Measurements from ENCODE around the gene CPM. TPM values are rescaled to one million over a fixed set of nuclear protein-coding genes. Genes with fewer than 3 reads are reported as not detected.

The CPM gene
- polyA plus RNA-seq, 6 donors from 2014 or later, result 3.2 to 26.0 (median 7.0) TPM

DNA sequence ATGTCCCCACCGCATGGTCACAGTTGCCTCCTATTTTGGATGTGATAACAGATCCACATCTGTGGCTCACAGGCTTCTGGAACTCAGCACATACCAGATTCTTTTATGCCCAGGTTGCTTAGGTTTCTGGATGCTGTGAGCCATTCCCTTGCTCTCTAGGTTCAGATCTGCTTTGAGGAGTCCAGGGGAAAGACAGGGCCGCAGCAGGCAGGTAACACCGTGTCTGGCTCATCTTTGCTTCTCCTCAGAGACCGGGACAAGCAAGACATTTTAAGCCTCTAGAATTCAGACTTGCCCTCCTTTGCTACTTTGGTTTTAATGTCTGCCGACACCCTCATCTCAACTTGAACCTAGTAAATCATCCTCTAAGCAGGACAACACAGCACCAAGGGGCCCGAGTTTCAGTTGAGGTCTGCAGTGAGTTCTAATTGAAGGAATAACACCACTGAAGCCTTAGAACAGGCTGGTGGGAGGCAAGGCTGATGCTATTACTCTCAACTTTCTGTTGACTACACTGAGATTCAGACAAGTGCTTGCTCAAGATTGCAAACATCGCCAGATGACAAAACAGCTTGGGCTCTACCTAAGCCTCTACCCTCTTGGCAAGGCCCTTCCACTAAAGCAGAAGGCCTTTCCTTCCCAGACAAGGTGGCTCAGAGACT, 69.7 kb downstream of the CPM start:
- ATAC-seq (ENCODE audit: low read depth in 2 of 2) (no peak), DNase-seq (no peak)
- H3K36me3 Mint-ChIP-seq, result no peaks in the 10 kb centered on the region
- H3K27me3 Mint-ChIP-seq, result no peaks in the 10 kb centered on the region
- peaks cover 0 to 7% (median 0%) of the 10 kb centered on the region in 3 donors for H3K4me1 Mint-ChIP-seq
- H3K4me3 Mint-ChIP-seq, result no peak overlapping the region
- H3K27ac Mint-ChIP-seq, result no peak overlapping the region
- no peaks in the 10 kb centered on the region for H3K9me3 Mint-ChIP-seq

DNA sequence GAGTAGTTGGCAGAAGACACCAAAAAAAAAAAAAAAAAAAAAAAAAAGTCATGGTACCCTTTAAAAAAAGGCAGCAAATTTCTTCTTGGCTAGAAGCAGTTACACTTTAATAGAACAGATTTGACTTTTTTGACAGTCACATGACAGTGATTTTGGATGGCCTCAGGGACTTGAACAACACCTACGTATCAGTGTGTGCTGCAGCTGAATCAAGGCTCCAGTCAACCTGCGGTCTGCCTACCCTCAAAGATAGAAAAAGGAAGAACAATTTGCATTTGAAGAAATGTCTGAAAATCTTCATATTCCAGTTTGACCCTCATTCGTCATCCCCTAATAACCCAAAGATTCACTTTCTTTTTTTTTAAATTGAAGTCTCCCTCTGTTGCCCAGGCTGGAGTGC, 71.1 kb downstream of the CPM start:
- no peaks in the 10 kb centered on the region for H3K27me3 Mint-ChIP-seq
- peaks cover 0 to 7% (median 0%) of the 10 kb centered on the region in 3 donors for H3K4me1 Mint-ChIP-seq
- DNase-seq, result no peak
- H3K36me3 Mint-ChIP-seq, result no peaks in the 10 kb centered on the region
- no peaks in the 10 kb centered on the region for H3K9me3 Mint-ChIP-seq
- ATAC-seq (ENCODE audit: low read depth in 2 of 2), result peak; percentile 65 to 81
- H3K4me3 Mint-ChIP-seq, result peak overlapping the region in 2 of 8 donors; percentile 52 to 53
- H3K27ac Mint-ChIP-seq, result no peak overlapping the region

DNA sequence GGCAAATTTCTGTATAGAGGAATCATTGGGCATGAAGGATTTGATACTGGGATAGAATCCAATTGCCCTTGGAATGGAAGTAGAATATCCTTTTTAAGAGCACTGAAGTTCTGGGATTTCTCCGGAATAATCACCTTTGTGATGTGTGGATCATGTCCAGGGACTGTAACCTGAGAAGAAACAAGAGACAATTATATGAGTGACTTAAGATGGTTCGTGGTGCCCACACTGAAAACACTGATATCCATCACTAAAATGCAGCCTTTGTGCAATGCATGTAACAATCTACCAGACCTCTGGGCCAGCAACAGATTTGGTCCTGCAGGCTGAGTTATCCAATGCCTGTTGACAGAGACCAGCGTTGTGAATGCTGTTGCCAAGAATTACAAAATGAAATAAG, 76.5 kb downstream of the CPM start:
- DNase-seq (no peak), ATAC-seq (ENCODE audit: low read depth in 2 of 2) (no peak)
- Mint-ChIP-seq H3K27me3 (no peaks in the 10 kb centered on the region), H3K36me3 (peaks cover 0 to 8% of the 10 kb centered on the region in 2 donors), H3K4me3 (no peak overlapping the region), H3K27ac (no peak overlapping the region), H3K4me1 (no peaks in the 10 kb centered on the region), H3K9me3 (no peaks in the 10 kb centered on the region)

DNA sequence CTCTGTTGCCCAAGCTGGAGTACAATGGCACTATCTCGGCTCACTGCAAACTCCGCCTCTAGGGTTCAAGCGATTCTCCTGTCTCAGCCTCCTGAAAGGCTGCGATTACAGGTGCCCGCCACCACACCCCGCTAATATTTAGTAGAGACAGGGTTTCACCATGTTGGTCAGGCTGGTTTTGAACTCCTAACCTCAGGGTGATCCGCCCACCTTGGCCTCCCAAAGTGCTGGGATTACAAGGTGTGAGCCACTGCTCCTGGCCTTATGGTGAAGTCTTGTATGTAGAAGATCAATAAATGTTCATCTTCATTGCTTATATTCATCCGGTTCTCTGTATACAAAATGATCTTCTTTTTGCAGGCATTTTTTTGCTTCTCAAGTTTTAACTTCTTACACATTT, 77.2 kb downstream of the CPM start:
- Mint-ChIP-seq H3K27me3 (no peaks in the 10 kb centered on the region), H3K36me3 (peaks cover 0 to 8% of the 10 kb centered on the region in 2 donors), H3K27ac (no peak overlapping the region), H3K9me3 (no peaks in the 10 kb centered on the region), H3K4me1 (no peaks in the 10 kb centered on the region), H3K4me3 (no peak overlapping the region)
- DNase-seq, result no peak
- no peak for ATAC-seq (ENCODE audit: low read depth in 2 of 2)

DNA sequence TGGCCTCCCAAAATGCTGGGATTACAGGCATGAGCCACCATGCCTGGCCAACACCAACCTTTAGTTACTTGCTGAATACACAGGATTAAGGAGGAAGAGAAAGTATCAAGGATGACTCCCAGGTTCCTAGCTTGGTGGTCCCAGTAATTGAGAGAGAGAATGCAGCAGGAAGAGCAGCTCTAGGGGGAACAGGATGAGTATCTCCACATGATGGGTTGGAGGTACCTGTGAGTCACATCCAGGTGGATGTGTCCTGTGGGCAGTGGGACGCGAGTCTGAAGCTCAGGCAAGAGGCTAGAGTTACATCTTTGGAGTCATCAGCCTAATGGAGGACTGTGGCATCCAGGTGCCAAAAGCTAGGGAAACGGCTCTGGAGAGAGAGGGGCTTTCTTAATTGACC, 77.9 kb downstream of the CPM start:
- DNase-seq (no peak), ATAC-seq (ENCODE audit: low read depth in 2 of 2) (no peak)
- Mint-ChIP-seq H3K36me3 (peaks cover 0 to 8% of the 10 kb centered on the region in 2 donors), H3K27me3 (no peaks in the 10 kb centered on the region), H3K4me1 (no peaks in the 10 kb centered on the region), H3K4me3 (no peak overlapping the region), H3K27ac (peak overlapping the region in 1 of 6 donors; percentile 56), H3K9me3 (no peaks in the 10 kb centered on the region)

DNA sequence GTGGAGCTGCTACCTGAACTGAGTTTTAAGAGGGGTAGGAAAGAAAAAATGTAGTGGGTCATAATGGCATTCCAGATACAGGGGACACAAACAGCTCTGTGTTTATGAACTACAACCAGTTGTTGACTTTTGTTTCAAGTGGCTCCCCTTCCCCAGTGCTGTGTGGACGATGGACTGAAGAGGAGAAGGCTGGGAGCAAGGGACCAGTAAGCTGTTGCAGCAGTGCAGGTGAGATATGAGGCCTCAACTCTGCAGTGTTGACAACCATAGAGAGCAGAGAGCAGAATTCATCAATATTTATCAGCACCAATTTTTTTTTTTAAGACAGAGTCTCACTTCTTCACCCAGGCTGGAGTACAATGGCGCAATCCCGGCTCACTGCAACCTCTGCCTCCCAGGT, 78.4 kb downstream of the CPM start:
- Mint-ChIP-seq H3K9me3 (no peaks in the 10 kb centered on the region), H3K4me1 (no peaks in the 10 kb centered on the region), H3K27ac (peak overlapping the region in 1 of 6 donors; percentile 43), H3K36me3 (peaks cover 0 to 8% of the 10 kb centered on the region in 2 donors), H3K4me3 (no peak overlapping the region), H3K27me3 (no peaks in the 10 kb centered on the region)
- no peak for ATAC-seq (ENCODE audit: low read depth in 2 of 2)
- DNase-seq, result no peak

DNA sequence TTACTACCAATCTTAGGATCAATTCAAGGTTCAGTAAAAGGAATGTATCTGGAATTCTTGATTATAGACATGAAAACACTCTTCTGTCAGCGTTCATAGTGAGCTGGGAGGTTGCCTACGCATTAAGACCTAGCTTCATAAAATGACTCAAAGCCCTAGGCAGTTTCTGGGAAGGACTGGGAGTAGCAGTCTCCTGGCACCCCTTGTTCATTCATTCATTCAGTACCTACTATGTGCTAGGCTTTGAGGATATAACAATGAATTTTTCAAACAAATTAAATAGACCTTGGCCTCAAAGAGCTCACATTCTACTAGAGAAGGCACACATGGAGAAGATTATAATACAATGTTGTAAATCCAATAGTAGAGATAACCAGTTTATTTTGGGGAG, 78.9 kb downstream of the CPM start:
- ATAC-seq (ENCODE audit: low read depth in 2 of 2) (no peak), DNase-seq (no peak)
- no peaks in the 10 kb centered on the region for H3K9me3 Mint-ChIP-seq
- no peaks in the 10 kb centered on the region for H3K4me1 Mint-ChIP-seq
- H3K27ac Mint-ChIP-seq, result no peak overlapping the region
- peaks cover 0 to 8% of the 10 kb centered on the region in 2 donors for H3K36me3 Mint-ChIP-seq
- H3K4me3 Mint-ChIP-seq, result no peak overlapping the region
- H3K27me3 Mint-ChIP-seq, result no peaks in the 10 kb centered on the region

DNA sequence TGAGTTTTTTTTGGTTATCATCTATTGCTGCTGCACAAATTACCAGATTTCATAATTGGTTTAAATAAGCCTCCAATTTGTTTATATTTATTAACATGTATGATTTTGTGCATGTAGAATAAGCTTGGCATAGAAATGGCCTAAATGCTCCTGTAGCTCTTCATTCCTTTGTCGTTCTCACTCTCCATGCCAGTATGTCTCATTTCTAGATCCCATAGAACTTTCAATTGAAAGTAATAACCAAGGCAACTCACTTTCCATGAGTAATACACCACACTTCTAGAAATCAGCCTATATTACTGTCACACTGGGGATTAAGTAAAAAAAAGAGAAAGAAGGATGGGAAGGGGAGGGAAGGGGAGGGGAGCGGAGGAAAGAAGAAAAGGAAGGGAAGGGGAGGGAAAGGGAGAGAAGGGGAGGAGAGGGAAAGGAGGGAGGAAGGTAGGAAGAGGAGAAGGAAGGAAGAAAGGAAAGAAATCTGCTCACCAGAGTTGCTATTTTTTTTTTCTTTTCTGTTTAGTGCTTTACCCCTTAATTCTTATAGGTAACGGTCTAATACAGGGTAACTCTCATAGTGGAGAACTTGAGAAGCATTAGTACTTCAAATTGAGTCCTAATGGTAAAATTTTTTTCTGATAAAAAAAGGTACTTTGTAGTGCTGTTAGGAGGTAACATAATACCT, 79.4 kb downstream of the CPM start:
- DNase-seq (no peak), ATAC-seq (ENCODE audit: low read depth in 2 of 2) (no peak)
- Mint-ChIP-seq H3K4me3 (no peak overlapping the region), H3K4me1 (no peaks in the 10 kb centered on the region), H3K36me3 (peaks cover 0 to 8% of the 10 kb centered on the region in 2 donors), H3K27ac (no peak overlapping the region), H3K27me3 (no peaks in the 10 kb centered on the region), H3K9me3 (no peaks in the 10 kb centered on the region)

DNA sequence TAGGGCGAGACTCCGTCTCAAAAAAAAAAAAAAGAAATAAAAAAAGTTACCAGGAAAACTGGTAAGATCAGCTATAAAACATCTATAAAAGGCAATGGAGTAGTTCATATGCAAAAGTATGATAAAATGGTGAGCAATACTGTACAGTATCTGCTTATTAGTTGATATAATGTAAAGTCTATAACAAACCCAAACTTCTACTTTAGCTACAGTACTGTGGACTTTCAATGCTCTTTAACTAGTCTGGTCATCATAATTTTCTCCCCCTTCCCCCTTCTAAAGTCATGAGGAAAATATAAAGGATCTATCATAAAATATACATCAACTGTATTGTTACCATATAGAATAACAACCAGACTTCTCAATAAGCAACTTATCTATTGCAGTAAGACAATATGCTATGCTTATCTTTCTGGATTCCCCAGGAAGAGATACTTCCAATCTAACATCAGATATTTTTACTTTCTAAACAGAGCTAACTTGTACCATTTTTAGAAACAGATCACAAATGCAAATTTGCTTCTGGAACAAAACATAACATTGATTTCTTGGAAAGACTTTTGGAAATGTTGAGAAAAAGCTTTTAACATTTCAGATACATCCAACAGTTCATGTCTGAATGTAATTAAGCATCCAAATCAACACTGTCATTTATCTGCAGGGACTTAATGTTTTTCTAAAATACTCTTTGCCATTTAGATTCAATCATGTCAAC, 81.2 kb downstream of the CPM start:
- no peak overlapping the region for H3K27ac Mint-ChIP-seq
- no peak for DNase-seq
- no peaks in the 10 kb centered on the region for H3K27me3 Mint-ChIP-seq
- peaks cover 0 to 8% of the 10 kb centered on the region in 2 donors for H3K36me3 Mint-ChIP-seq
- no peak overlapping the region for H3K4me3 Mint-ChIP-seq
- ATAC-seq (ENCODE audit: low read depth in 2 of 2), result no peak
- no peaks in the 10 kb centered on the region for H3K4me1 Mint-ChIP-seq
- no peaks in the 10 kb centered on the region for H3K9me3 Mint-ChIP-seq

DNA sequence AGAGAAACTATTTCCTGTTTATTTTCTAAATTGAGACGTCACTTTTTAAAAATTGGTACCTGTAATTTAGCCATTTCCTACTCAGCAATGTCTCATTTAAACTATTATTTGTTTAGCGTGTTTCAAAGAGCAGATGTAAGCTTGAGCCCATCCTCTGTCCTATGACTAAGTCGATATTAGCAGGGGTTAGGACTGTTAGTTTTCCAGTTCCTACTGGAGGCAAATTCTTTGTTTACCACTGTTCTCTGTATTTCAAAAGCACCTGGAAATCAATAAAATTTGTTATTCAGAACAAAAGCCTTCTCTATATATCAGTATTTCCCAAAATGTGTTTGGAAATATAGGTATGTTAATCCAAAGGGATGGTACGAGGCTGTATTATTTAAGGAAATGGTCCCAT, 82.6 kb downstream of the CPM start:
- no peak overlapping the region for H3K4me3 Mint-ChIP-seq
- no peaks in the 10 kb centered on the region for H3K36me3 Mint-ChIP-seq
- H3K27ac Mint-ChIP-seq, result no peak overlapping the region
- H3K4me1 Mint-ChIP-seq, result no peaks in the 10 kb centered on the region
- ATAC-seq (ENCODE audit: low read depth in 2 of 2) (no peak), DNase-seq (no peak)
- H3K27me3 Mint-ChIP-seq, result no peaks in the 10 kb centered on the region
- no peaks in the 10 kb centered on the region for H3K9me3 Mint-ChIP-seq

DNA sequence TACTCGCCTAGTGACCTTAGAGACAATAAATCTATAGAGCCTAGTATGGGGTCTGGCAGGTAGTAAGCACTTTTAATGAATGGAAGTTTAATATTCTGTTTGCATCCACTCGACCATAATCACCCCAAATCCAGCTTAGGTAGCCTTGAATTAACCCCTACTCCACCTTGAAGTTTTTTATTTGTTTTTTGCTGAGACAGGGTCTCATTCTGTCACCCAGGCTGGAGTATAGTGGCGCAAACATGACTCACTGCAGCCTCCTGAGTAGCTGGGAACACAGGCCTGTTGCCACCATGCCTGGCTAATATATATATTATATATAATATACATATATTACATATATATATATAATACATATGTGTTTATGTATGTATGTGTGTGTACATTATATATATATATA, 86.2 kb downstream of the CPM start:
- no peak overlapping the region for H3K27ac Mint-ChIP-seq
- no peak for ATAC-seq (ENCODE audit: low read depth in 2 of 2)
- no peak overlapping the region for H3K4me3 Mint-ChIP-seq
- H3K27me3 Mint-ChIP-seq, result no peaks in the 10 kb centered on the region
- no peaks in the 10 kb centered on the region for H3K4me1 Mint-ChIP-seq
- H3K9me3 Mint-ChIP-seq, result no peaks in the 10 kb centered on the region
- no peak for DNase-seq
- H3K36me3 Mint-ChIP-seq, result peaks cover 0 to 8% of the 10 kb centered on the region in 2 donors

DNA sequence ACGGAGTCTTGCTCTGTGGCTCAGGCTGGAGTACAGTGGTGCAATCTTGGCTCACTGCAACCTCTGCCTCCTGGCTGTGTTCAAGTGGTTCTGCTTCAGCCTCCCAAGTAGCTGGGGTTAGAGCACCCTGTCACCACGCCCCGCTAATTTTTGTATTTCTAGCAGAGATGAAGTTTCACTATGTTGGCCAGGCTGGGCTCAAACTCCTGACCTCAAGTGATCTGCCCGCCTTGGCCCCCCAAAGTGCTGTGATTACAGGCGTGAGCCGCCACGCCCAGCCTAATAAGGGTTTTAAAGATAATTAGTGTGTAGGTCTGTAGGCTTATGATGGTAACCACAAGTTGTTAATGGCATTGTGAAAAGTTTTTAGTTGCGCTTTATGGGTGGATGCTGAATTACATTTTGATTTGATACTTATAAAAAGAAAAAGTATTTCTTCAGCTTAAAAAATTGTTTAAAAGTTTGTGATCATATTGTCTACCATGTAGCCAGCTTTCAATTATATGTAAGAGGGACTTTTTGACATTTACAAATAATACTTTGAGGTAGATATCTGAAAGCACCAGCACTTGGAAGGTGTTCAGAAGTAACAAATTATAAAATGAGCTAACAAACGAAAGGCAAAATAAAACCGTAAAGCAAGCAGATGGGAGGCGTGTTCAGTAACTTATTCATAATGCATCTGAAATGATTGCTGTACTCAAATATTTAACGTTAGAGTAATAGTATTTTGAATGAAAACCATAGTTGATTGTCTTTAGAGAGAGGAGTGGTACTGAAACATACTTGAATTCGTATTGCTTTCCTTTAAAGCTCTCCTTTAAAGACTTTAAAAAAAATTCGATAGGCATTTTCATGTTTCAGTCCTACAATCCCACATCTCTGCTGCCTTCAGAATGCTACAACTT, 87.9 kb downstream of the CPM start:
- no peaks in the 10 kb centered on the region for H3K4me1 Mint-ChIP-seq
- peak overlapping the region in 1 of 6 donors; percentile 1 for H3K27ac Mint-ChIP-seq
- H3K9me3 Mint-ChIP-seq, result no peaks in the 10 kb centered on the region
- no peaks in the 10 kb centered on the region for H3K27me3 Mint-ChIP-seq
- no peak overlapping the region for H3K4me3 Mint-ChIP-seq
- ATAC-seq (ENCODE audit: low read depth in 2 of 2) (no peak), DNase-seq (no peak)
- peaks cover 0 to 14% of the 10 kb centered on the region in 2 donors for H3K36me3 Mint-ChIP-seq

DNA sequence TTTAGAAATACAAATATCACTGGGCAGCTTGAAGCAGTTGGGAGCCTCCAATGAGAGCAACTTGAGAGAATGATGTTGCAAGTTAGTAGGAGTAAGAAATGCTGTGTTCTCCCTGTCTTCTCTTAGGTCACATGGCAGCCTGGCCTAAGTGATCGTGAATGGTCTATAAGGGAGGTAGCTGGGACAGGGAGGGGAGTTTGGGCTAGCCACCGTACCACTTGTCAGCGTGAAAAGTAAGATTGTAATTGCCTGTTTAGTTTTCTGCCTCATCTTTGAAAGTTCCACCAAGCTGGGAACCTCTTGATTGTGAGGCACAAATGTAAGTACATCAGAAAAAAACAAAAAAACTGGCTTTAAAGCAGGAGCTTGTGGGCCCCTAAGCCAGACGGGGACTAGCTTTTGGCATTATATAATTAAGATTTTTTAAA, 88.6 kb downstream of the CPM start:
- ATAC-seq (ENCODE audit: low read depth in 2 of 2) (no peak), DNase-seq (no peak)
- Mint-ChIP-seq H3K4me1 (no peaks in the 10 kb centered on the region), H3K9me3 (no peaks in the 10 kb centered on the region), H3K4me3 (no peak overlapping the region), H3K27ac (peak overlapping the region in 1 of 6 donors; percentile 76), H3K36me3 (peaks cover 3 to 14% of the 10 kb centered on the region in 2 donors), H3K27me3 (no peaks in the 10 kb centered on the region)

Data from naive B cell (primary cell).